Measurements from ENCODE around the gene AADACL2.

The AADACL2 gene

DNA sequence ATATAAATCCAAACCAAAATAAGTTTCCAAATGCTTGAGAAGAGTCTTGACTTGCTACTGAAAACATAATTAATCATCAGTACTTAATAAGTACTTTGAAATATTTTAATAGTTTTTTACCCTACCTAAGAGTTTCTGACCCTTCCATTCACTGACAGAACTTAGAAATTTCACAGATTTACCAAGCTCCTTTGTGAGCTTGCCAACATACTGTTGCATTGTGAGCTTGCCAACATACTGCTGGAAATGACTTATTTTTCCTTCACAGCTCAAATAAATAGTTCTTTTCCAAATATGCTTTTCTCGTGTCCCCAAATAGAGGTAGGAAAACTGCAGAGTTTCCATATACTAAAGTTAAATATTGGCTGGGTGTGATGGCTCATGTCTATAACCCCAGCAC lies 70.5 kb downstream of the AADACL2 start:
- no peak for DNase-seq
- no peak for TF ChIP-seq GATA1 (IDR thresholded peaks at IDR 0.05; ENCODE audit: low read depth, low read length)
- TF ChIP-seq POLR2A (IDR thresholded peaks at IDR 0.05; ENCODE audit: low read length): no peak

DNA sequence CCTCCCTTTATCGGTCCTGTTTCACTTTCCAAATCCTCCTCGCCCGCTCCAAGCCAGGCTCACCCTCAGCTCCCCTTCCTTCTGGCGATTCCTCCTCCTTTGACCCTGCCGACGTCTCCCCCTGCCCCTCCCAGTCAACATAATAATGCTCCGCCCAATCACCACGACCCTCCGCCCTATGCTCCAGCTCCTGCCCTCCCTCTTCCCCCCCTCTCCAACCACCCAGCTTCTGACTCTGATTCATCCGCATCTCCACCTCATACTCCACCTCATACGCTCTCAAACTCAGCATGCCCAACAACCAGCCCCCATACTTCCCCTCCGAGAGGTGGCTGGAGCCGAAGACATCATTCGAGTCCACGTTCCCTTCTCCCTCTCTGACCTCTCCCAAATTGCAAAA lies 73.1 kb downstream of the AADACL2 start:
- DNase-seq: no peak
- TF ChIP-seq POLR2A (IDR thresholded peaks at IDR 0.05; ENCODE audit: low read length): no peak
- TF ChIP-seq GATA1 (IDR thresholded peaks at IDR 0.05; ENCODE audit: low read depth, low read length): no peak

All from erythroblast (primary cell).